IPS-15b (cell line): ENCODE measurements around the gene SYNGR2.

ENCODE experiments used
- H3K27me3 ChIP-seq: one replicate; pipeline ENCODE4 v1.6.1; 2013; ENCODE audit warnings: low read length; ENCODE audit not compliant: control insufficient read depth, insufficient read depth
- H3K36me3 ChIP-seq: one replicate; pipeline ENCODE4 v1.6.1; 2013; ENCODE audit warnings: low read length; ENCODE audit not compliant: control insufficient read depth, insufficient read depth
- H3K4me1 ChIP-seq: one replicate; pipeline ENCODE4 v1.6.1; 2013; ENCODE audit warnings: mild to moderate bottlenecking, low read length; ENCODE audit not compliant: control insufficient read depth, insufficient read depth
- H3K4me3 ChIP-seq: one replicate; pipeline ENCODE4 v1.5.1; 2013; ENCODE audit warnings: low read depth, low read length
- H3K9ac ChIP-seq: one replicate; pipeline ENCODE4 v1.6.1; 2013; ENCODE audit warnings: low read depth, mild to moderate bottlenecking, low read length
- H3K9me3 ChIP-seq: one replicate; pipeline ENCODE4 v1.6.1; 2013; ENCODE audit warnings: mild to moderate bottlenecking, low read length; ENCODE audit not compliant: control insufficient read depth, insufficient read depth

The SYNGR2 gene

DNA sequence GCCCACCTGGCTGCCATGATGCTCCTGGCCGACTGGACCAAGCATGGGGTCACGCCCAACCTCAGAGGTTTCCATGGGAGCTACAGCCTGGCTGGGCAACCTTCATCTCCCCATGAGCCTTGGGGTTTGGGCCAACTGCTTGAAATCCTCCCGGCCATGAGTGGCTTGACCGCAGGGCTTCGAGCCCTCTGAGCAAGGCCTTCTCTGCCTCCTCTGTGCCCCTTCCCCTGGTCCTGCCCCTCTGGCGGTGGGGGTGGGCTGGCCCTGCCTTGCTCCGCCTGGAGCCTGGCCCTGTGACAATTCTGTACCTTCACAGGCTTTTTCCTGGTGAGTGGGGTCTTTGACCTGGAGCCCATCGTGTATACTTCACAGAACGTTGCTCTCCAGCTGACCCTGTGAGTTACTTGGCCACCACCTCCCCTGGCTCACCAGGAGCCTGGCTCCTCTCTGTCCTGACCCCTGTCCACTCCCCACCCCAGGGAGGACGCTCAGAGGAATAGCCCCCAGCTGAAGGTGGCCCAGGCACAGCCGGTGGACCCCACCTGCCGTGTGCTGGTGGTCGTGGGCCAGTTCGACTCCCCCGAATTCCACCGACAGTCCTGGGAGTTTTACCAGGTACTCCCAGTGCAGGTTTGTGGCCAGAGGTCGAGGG lies 36.9 kb downstream of the SYNGR2 start:
- H3K27me3 ChIP-seq = no peaks in the 10 kb centered on the region
- H3K36me3 ChIP-seq = peaks cover 15% of the 10 kb centered on the region
- H3K4me3 ChIP-seq = no peak overlapping the region
- H3K4me1 ChIP-seq = no peaks in the 10 kb centered on the region
- H3K9ac ChIP-seq = no peak overlapping the region
- no peaks in the 10 kb centered on the region for H3K9me3 ChIP-seq

DNA sequence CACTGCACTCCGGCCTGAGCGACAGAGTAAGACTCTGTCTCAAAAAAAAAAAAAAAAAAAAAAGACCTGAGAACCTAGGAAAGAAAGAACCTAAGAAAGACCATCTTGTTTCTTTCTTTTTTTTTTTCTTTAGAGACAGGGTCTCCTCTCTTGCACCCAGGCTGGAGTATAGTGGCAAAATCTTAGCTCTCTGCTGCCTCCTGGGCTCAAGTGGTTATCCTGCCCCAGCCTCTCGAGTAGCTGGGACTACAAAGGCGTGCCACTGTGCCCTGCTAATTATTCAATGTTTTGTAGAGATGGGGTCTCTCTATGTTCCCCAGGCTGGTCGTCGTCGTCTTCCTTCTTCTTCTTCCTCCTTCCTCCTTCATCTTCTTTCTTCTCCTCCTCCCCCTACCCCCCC lies 37.9 kb downstream of the SYNGR2 start:
- Histone ChIP-seq H3K9me3 (no peaks in the 10 kb centered on the region), H3K9ac (no peak overlapping the region), H3K4me3 (no peak overlapping the region), H3K4me1 (no peaks in the 10 kb centered on the region), H3K36me3 (peaks cover 15% of the 10 kb centered on the region), H3K27me3 (no peaks in the 10 kb centered on the region)

DNA sequence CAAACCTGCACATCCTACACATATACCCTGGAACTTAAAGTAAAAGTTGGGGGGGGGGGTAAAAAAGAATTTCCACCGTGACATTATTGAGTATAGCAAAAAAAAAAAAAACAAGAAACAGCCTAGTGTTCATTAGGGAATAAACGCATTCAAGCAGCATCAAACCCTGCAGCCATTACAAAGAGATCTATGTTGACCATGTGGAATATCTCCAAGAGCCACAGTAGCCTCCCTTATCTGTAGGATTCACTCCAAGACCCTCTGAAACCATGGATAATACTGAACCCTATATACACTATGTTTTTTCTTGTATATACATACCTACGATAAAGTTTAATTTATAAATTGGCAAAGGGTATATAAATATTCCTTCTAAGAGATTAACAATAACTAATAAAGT lies 40.1 kb downstream of the SYNGR2 start:
- Histone ChIP-seq H3K9ac (no peak overlapping the region), H3K4me1 (no peaks in the 10 kb centered on the region), H3K36me3 (peaks cover 13% of the 10 kb centered on the region), H3K27me3 (no peaks in the 10 kb centered on the region), H3K4me3 (no peak overlapping the region), H3K9me3 (no peaks in the 10 kb centered on the region)

DNA sequence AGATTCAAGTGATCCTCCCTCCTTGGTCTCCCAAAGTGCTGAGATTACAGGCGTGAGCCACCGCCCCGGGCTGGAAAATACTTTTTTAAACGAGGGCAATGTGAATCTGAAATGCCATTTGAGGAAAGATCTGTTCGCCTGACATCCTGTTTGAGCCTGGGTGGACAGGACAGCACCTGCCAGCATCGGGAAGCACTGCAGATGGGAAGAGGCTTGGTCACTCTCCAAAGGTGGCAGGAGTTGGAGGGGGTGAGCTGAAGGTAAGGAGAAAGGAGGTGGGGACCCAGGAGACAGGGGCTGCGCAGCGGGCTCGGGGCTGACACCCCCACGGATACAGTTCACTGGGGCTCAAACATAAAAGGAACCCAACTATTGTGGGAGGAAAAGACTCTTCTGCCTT lies 41.7 kb downstream of the SYNGR2 start:
- Histone ChIP-seq H3K36me3 (peaks cover 7% of the 10 kb centered on the region), H3K4me3 (no peak overlapping the region), H3K4me1 (no peaks in the 10 kb centered on the region), H3K27me3 (no peaks in the 10 kb centered on the region), H3K9ac (no peak overlapping the region), H3K9me3 (no peaks in the 10 kb centered on the region)

DNA sequence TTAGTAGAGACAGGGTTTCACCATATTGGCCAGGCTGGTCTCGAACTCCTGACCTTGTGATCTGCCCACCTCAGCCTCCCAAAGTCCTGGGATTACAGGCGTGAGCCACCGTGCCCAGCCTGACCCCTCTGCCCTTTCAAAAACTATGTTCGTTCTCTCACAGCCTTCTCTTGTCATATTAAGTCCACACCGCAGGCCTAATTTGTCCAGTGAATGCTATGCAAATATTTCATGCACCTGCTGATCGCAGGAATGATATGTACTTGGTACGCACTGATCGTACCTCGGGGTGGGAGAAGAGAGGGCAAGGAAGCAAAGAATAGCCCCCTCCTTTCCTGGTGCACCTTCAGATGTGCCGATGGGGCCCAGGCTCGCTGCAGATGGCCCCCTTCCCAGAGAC lies 42.7 kb downstream of the SYNGR2 start:
- Histone ChIP-seq H3K9ac (no peak overlapping the region), H3K36me3 (no peaks in the 10 kb centered on the region), H3K4me3 (no peak overlapping the region), H3K4me1 (no peaks in the 10 kb centered on the region), H3K9me3 (no peaks in the 10 kb centered on the region), H3K27me3 (no peaks in the 10 kb centered on the region)

DNA sequence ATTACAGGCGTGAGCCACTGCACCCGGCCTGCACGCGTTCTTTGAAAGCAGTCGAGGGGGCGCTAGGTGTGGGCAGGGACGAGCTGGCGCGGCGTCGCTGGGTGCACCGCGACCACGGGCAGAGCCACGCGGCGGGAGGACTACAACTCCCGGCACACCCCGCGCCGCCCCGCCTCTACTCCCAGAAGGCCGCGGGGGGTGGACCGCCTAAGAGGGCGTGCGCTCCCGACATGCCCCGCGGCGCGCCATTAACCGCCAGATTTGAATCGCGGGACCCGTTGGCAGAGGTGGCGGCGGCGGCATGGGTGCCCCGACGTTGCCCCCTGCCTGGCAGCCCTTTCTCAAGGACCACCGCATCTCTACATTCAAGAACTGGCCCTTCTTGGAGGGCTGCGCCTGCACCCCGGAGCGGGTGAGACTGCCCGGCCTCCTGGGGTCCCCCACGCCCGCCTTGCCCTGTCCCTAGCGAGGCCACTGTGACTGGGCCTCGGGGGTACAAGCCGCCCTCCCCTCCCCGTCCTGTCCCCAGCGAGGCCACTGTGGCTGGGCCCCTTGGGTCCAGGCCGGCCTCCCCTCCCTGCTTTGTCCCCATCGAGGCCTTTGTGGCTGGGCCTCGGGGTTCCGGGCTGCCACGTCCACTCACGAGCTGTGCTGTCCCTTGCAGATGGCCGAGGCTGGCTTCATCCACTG lies 45.8 kb downstream of the SYNGR2 start, which contains the start of gene BIRC5:
TSS of gene BIRC5 (plus strand) at position 238 of the 690 bp plus-strand sequence. CDS start at position 302, 64 bp downstream.
- Histone ChIP-seq H3K4me1 (no peaks in the 10 kb centered on the region), H3K9me3 (no peaks in the 10 kb centered on the region), H3K4me3 (peak within 1 kb of the TSS; percentile 93), H3K36me3 (peaks cover 9% of the 10 kb centered on the region), H3K27me3 (no peaks in the 10 kb centered on the region), H3K9ac (peak within 1 kb of the TSS; percentile 91)

DNA sequence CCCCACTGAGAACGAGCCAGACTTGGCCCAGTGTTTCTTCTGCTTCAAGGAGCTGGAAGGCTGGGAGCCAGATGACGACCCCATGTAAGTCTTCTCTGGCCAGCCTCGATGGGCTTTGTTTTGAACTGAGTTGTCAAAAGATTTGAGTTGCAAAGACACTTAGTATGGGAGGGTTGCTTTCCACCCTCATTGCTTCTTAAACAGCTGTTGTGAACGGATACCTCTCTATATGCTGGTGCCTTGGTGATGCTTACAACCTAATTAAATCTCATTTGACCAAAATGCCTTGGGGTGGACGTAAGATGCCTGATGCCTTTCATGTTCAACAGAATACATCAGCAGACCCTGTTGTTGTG lies 46.3 kb downstream of the SYNGR2 start:
- Histone ChIP-seq H3K9ac (peak overlapping the region; percentile 91), H3K36me3 (peaks cover 11% of the 10 kb centered on the region), H3K27me3 (no peaks in the 10 kb centered on the region), H3K4me1 (peaks cover 2% of the 10 kb centered on the region), H3K9me3 (no peaks in the 10 kb centered on the region), H3K4me3 (peak overlapping the region; percentile 93)

DNA sequence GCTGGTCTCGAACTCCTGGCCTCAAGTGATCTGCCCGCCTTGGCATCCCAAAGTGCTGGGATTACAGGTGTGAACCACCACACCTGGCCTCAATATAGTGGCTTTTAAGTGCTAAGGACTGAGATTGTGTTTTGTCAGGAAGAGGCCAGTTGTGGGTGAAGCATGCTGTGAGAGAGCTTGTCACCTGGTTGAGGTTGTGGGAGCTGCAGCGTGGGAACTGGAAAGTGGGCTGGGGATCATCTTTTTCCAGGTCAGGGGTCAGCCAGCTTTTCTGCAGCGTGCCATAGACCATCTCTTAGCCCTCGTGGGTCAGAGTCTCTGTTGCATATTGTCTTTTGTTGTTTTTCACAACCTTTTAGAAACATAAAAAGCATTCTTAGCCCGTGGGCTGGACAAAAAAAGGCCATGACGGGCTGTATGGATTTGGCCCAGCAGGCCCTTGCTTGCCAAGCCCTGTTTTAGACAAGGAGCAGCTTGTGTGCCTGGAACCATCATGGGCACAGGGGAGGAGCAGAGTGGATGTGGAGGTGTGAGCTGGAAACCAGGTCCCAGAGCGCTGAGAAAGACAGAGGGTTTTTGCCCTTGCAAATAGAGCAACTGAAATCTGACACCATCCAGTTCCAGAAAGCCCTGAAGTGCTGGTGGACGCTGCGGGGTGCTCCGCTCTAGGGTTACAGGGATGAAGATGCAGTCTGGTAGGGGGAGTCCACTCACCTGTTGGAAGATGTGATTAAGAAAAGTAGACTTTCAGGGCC lies 51.2 kb downstream of the SYNGR2 start:
- Histone ChIP-seq H3K4me1 (peaks cover 3% of the 10 kb centered on the region), H3K9ac (no peak overlapping the region), H3K27me3 (no peaks in the 10 kb centered on the region), H3K36me3 (peaks cover 27% of the 10 kb centered on the region), H3K9me3 (no peaks in the 10 kb centered on the region), H3K4me3 (no peak overlapping the region)
